HepG2 (cell line): Measurements from ENCODE around the gene NEAT1. TPM values are rescaled to one million over a fixed set of nuclear protein-coding genes. Genes with fewer than 3 reads are reported as not detected.

ENCODE experiments used
- ATAC-seq: fragments of 200-7000 bp; cut with Tn5 transposase; 3 replicates; pipeline ENCODE4 v1.9.1; 2020; ENCODE audit warnings: mild to moderate bottlenecking, moderate library complexity
- BruUV-seq: library from RNA; stranded (reverse); fragments of 400-500 nt; replicated peaks from 2 replicates; lab custom pipeline; 2021; lab: Mats Ljungman, UMichigan
- CTCF ChIA-PET: fragments of 300-600 bp; formaldehyde crosslinking; extraction: SDS; loops from one replicate; lab custom pipeline; 2021; ENCODE audit warnings: low total read pairs, inconsistent platforms, low intra/inter-chr PET ratio; lab: Yijun Ruan, JAX
- POLR2A ChIA-PET: fragments of 350-600 bp; sonication (Branson Sonifier 250); formaldehyde crosslinking; loops from one replicate; lab custom pipeline; 2020; ENCODE audit warnings: antibody characterized with exemption, inconsistent platforms; lab: Yijun Ruan, JAX
- DNase-seq: peaks from one replicate; pipeline ENCODE4 v3.0.0-alpha.2; 2015; ENCODE audit warnings: low spot score
- FAIRE-seq: peaks from 3 replicates; lab custom pipeline; 2011; peaks lifted over from hg19 to GRCh38; lab: Jason Lieb, UNC
- H2AFZ ChIP-seq: one replicate; pipeline ENCODE4 v1.6.1; 2011; ENCODE audit warnings: low read length, inconsistent platforms
- H3K27ac ChIP-seq: fragments of 300-600 bp; 3 replicates; pipeline ENCODE4 v1.8.0; 2011; ENCODE audit warnings: mixed run types, mild to moderate bottlenecking, mixed read lengths, low read length, inconsistent platforms; ENCODE audit not compliant: insufficient read depth; ENCODE audit errors: extremely low read length
- H3K27me3 ChIP-seq, 2 experiments: fragments of 200-600 bp in 1 of 2; 2 replicates in 1 of 2; 3 replicates in 1 of 2; pipeline versions ENCODE4 v1.6.0 to v1.8.0; 2011; ENCODE audit warnings: low read length in 2 of 2, mild to moderate bottlenecking in 2 of 2, moderate library complexity in 2 of 2, inconsistent platforms in 1 of 2; ENCODE audit not compliant: insufficient read depth in 2 of 2, control insufficient read depth in 1 of 2
- H3K36me3 ChIP-seq, 2 experiments: fragments of 200-600 bp in 1 of 2; replicated peaks in 1 of 2; 2 replicates in 1 of 2; 3 replicates in 1 of 2; pipeline versions ENCODE4 v1.5.1 to v1.8.0; 2011; ENCODE audit warnings: low read length in 2 of 2, inconsistent platforms in 1 of 2; ENCODE audit not compliant: insufficient read depth in 2 of 2, control insufficient read depth in 1 of 2
- H3K4me1 ChIP-seq: 2 replicates; pipeline ENCODE4 v1.5.1; 2012; ENCODE audit warnings: low read length, inconsistent platforms; ENCODE audit not compliant: insufficient read depth
- H3K4me2 ChIP-seq: 2 replicates; pipeline ENCODE4 v1.6.0; 2011; ENCODE audit warnings: low read depth, low read length, inconsistent platforms
- H3K4me3 ChIP-seq, 3 experiments: fragments of 200-600 bp in 1 of 3; sonication (generic), shearing (Covaris generic) in 1 of 3; replicated peaks in 1 of 3; 2 replicates each; pipeline ENCODE4 v1.5.1; 2011 to 2016; ENCODE audit warnings: low read length in 3 of 3, inconsistent platforms in 2 of 3, low read depth in 2 of 3, mild to moderate bottlenecking in 2 of 3, control low read depth in 1 of 3, mixed read lengths in 1 of 3; ENCODE audit not compliant: insufficient read depth in 1 of 3
- H3K79me2 ChIP-seq: one replicate; pipeline ENCODE4 v1.6.1; 2011; ENCODE audit warnings: low read length, inconsistent platforms; ENCODE audit not compliant: insufficient read depth
- H3K9ac ChIP-seq: 2 replicates; pipeline ENCODE4 v1.6.0; 2011; ENCODE audit warnings: mild to moderate bottlenecking, low read depth, low read length, inconsistent platforms; ENCODE audit not compliant: insufficient read depth
- H3K9me3 ChIP-seq: 2 replicates; pipeline ENCODE4 v1.5.1; 2012; ENCODE audit warnings: mild to moderate bottlenecking, low read length
- H4K20me1 ChIP-seq: 2 replicates; pipeline ENCODE4 v1.6.0; 2011; ENCODE audit warnings: inconsistent platforms, mild to moderate bottlenecking, low read length, moderate library complexity; ENCODE audit not compliant: insufficient read depth
- AGO2 ChIP-seq: fragments of 200-400 bp; formaldehyde crosslinking; optimal IDR thresholded peaks from 2 replicates; pipeline ENCODE3; 2017; ENCODE audit warnings: mild to moderate bottlenecking, low read depth, low read length, moderate library complexity
- GATA4 ChIP-seq: sonication (generic); IDR thresholded peaks from 2 replicates; pipeline ENCODE4 v1.6.1; 2016; ENCODE audit warnings: antibody characterized with exemption, low read depth, borderline replicate concordance
- MEF2D ChIP-seq: sonication (generic); formaldehyde crosslinking; IDR thresholded peaks from 2 replicates; pipeline ENCODE4 v1.5.1; 2020; ENCODE audit warnings: mild to moderate bottlenecking, missing genetic modification reagents
- NFATC3 ChIP-seq: sonication (generic); formaldehyde crosslinking; IDR thresholded peaks from 2 replicates; pipeline ENCODE4 v1.5.1; 2020; ENCODE audit warnings: mild to moderate bottlenecking, missing genetic modification reagents
- PAF1 ChIP-seq: IDR thresholded peaks from 2 replicates; pipeline ENCODE4 v1.6.1; 2016; ENCODE audit warnings: missing genetic modification reagents, missing compliant biosample characterization
- POLR2G ChIP-seq: fragments of 200-400 bp; formaldehyde crosslinking; IDR thresholded peaks from 2 replicates; pipeline ENCODE4 v1.6.1; 2018; ENCODE audit warnings: mild to moderate bottlenecking, low read depth, low read length, moderate library complexity
- RBM22 ChIP-seq: fragments of 200-400 bp; formaldehyde crosslinking; optimal IDR thresholded peaks from 2 replicates; pipeline ENCODE3; 2017; ENCODE audit warnings: mild to moderate bottlenecking, low read length, moderate library complexity
- REXO4 ChIP-seq: sonication (generic); formaldehyde crosslinking; IDR thresholded peaks from 2 replicates; pipeline ENCODE4 v1.8.0; 2022; ENCODE audit warnings: missing genetic modification reagents, mild to moderate bottlenecking, borderline replicate concordance
- SATB2 ChIP-seq: sonication (generic); formaldehyde crosslinking; IDR thresholded peaks from 2 replicates; pipeline ENCODE4 v1.5.0; 2020; ENCODE audit warnings: missing genetic modification reagents
- SMARCE1 ChIP-seq: fragments of 450-650 bp; IDR thresholded peaks from 2 replicates; pipeline ENCODE4 v1.6.1; 2017; ENCODE audit warnings: borderline replicate concordance
- SNRNP70 ChIP-seq: fragments of 200-400 bp; formaldehyde crosslinking; IDR thresholded peaks from 2 replicates; pipeline ENCODE4 v1.6.1; 2017; ENCODE audit warnings: mild to moderate bottlenecking, low read depth, low read length, moderate library complexity
- SP140L ChIP-seq: sonication (generic); formaldehyde crosslinking; IDR thresholded peaks from 2 replicates; pipeline ENCODE4 v1.4.0; 2020; ENCODE audit warnings: missing genetic modification reagents, borderline replicate concordance
- SRSF9 ChIP-seq: fragments of 200-400 bp; formaldehyde crosslinking; IDR thresholded peaks from 2 replicates; pipeline ENCODE4 v1.6.1; 2018; ENCODE audit warnings: borderline replicate concordance, mild to moderate bottlenecking, low read depth, low read length; ENCODE audit not compliant: insufficient read depth, poor library complexity, severe bottlenecking
- TAF1 ChIP-seq: sonication (generic); formaldehyde crosslinking; IDR thresholded peaks from 2 replicates; pipeline ENCODE4 v1.4.0; 2020; ENCODE audit warnings: missing genetic modification reagents
- ZNF567 ChIP-seq: sonication (generic); formaldehyde crosslinking; IDR thresholded peaks from 2 replicates; pipeline ENCODE4 v1.8.1; 2023; ENCODE audit warnings: mild to moderate bottlenecking, missing genetic modification reagents, borderline replicate concordance
- ZNF616 ChIP-seq: sonication (generic); formaldehyde crosslinking; IDR thresholded peaks from 2 replicates; pipeline ENCODE4 v1.5.0; 2020; ENCODE audit warnings: low read depth, mild to moderate bottlenecking, missing genetic modification reagents
- WGBS: methylation state at CpG from one replicate; pipeline ENCODE4 v1.1.6; 2017; ENCODE audit warnings: low lambda C conversion rate; 5-methylcytosine and 5-hydroxymethylcytosine counted together
- in situ Hi-C: cut with HindIII; loops from 2 replicates; pipeline ENCODE4 v1.10.0; 2017; ENCODE audit warnings: low pct_unique_long_range_greater_than_20kb; ENCODE audit not compliant: extremely low pct_ligation_motif_present
- intact Hi-C: fragments of 100-400 bp; cut with micrococcal nuclease; formaldehyde crosslinking; loops from one replicate; pipeline ENCODE4 v1.10.0; 2022; ENCODE audit not compliant: unreplicated experiment
- polyA plus RNA-seq, 8 experiments: library from polyadenylated mRNA; depleted of rRNA in 3 of 8; stranded (reverse) in 7 of 8; unstranded in 1 of 8; fragments of >200 nt; fragmentation: Illumina TruSeq in 4 of 8; extraction: Trizol in 4 of 8; gene quantifications; 2 replicates each; pipeline versions ENCODE4 v1.2.1 to v1.2.3, GENCODE V29; 2011 to 2016; ENCODE audit warnings: low read depth in 4 of 8, missing spikeins in 1 of 8, mixed read lengths in 1 of 8; ENCODE audit not compliant: insufficient read depth in 1 of 8
- total RNA-seq, 5 experiments: library from RNA; depleted of rRNA; stranded (reverse); fragments of >200 nt; fragmentation: Illumina TruSeq; extraction: Trizol; gene quantifications; 2 replicates each; pipeline ENCODE4 v1.2.3, GENCODE V29; 2016; ENCODE audit warnings: low read depth in 1 of 5
- TF ChIP-seq, protein P1 (sequence below): sonication (generic); formaldehyde crosslinking; IDR thresholded peaks from 2 replicates; pipeline ENCODE4 v1.8.0; 2022; ENCODE audit warnings: mild to moderate bottlenecking, missing genetic modification reagents, moderate library complexity
- TF ChIP-seq, protein P2 (sequence below): sonication (generic); formaldehyde crosslinking; IDR thresholded peaks from 2 replicates; pipeline ENCODE4 v1.8.0; 2022; ENCODE audit warnings: mild to moderate bottlenecking, missing genetic modification reagents, borderline replicate concordance
- TF ChIP-seq, protein P3 (sequence below): sonication (generic); formaldehyde crosslinking; IDR thresholded peaks from 2 replicates; pipeline ENCODE4 v1.4.0; 2020; ENCODE audit warnings: mild to moderate bottlenecking, missing genetic modification reagents

Gene NEAT1
- total and polyA plus RNA-seq, 2 of the 13 experiments (the other 11 are each of a cell fraction or from before 2014, with no cell fraction given): 20.5 to 41.2 TPM

DNA sequence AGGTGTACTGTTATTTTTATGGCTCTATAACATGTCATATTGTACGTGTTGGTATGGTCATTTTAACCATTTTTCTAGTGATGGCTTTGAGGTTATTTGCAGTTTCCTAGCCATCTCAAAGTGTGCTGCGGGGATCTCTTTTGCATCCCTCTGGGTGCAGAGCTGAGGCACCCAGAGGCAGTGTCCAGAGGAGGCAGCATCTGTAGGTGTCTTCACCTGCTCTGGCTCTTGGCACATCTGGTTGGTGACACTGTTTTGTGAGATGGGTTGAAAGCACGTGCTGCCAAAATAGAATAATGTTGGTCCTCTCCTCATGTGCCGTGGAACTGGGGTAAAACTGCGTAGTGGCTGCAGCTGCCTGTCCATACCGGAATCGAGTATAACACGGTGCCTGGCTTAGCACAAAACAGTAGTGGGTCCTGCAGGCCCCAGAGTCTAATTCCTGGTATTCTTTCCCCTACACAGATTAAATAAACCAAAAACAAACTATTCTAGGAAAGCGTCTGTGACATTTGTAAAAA lies 12.9 kb downstream of the NEAT1 start (continued):
- TF ChIP-seq, protein P1, sequence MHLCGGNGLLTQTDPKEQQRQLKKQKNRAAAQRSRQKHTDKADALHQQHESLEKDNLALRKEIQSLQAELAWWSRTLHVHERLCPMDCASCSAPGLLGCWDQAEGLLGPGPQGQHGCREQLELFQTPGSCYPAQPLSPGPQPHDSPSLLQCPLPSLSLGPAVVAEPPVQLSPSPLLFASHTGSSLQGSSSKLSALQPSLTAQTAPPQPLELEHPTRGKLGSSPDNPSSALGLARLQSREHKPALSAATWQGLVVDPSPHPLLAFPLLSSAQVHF: no peak
- TF ChIP-seq RBM22 (peak; percentile 93), GATA4 (0 out of 2 replicates have a peak, but pooled peaks have one; percentile 16), PAF1 (CRISPR knock-in tag) (peak; percentile 60; the same call in 1 of the 2 replicates)
- TF ChIP-seq, all 625 proteins: peak for 7

DNA sequence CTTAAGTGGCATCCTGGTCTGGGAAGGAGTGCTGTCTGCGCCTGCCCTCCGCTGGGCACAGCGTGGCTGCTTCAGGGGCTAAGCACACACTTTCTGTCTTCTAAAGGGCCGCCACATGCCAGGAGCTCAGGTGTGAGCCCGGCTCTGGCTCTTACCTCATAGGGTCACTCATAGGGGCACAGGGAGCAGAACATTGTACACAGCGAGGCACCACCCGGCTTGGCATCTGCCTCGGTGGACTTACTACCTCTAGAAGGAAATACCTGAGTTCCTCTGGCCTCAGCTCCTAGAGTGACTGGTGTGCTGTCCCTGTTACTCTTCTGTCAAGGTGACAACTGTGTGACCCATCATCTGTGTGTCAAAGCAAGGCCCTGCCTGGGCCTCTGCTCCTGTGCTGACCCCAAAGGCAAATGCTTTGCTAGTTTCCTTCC lies 13.4 kb downstream of the NEAT1 start:
- Histone ChIP-seq H3K4me3 (no peak overlapping the region; a peak in 1 of 6 replicates), H4K20me1 (peaks cover 99% of the 10 kb centered on the region), H3K4me1 (peaks cover 87% of the 10 kb centered on the region)
- TF ChIP-seq TAF1 (CRISPR knock-in tag) (no peak), POLR2G (peak; percentile 50; the same call in 1 of the 2 replicates), NFATC3 (CRISPR knock-in tag) (no peak), ZNF567 (CRISPR knock-in tag) (no peak), SNRNP70 (no peak), AGO2 (peak; percentile 93), MEF2D (CRISPR knock-in tag) (no peak), SATB2 (CRISPR knock-in tag) (no peak), PAF1 (CRISPR knock-in tag) (0 out of 2 replicates have a peak, but pooled peaks have one; percentile 13), REXO4 (no peak), SRSF9 (no peak), SP140L (CRISPR knock-in tag) (no peak), ZNF616 (no peak), SMARCE1 (no peak)
- TF ChIP-seq, protein P2, sequence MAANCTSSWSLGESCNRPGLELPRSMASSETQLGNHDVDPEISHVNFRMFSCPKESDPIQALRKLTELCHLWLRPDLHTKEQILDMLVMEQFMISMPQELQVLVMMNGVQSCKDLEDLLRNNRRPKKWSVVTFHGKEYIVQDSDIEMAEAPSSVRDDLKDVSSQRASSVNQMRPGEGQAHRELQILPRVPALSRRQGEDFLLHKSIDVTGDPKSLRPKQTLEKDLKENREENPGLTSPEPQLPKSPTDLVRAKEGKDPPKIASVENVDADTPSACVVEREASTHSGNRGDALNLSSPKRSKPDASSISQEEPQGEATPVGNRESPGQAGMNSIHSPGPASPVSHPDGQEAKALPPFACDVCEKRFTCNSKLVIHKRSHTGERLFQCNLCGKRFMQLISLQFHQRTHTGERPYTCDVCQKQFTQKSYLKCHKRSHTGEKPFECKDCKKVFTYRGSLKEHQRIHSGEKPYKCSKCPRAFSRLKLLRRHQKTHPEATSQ: no peak
- TF ChIP-seq, protein P3, sequence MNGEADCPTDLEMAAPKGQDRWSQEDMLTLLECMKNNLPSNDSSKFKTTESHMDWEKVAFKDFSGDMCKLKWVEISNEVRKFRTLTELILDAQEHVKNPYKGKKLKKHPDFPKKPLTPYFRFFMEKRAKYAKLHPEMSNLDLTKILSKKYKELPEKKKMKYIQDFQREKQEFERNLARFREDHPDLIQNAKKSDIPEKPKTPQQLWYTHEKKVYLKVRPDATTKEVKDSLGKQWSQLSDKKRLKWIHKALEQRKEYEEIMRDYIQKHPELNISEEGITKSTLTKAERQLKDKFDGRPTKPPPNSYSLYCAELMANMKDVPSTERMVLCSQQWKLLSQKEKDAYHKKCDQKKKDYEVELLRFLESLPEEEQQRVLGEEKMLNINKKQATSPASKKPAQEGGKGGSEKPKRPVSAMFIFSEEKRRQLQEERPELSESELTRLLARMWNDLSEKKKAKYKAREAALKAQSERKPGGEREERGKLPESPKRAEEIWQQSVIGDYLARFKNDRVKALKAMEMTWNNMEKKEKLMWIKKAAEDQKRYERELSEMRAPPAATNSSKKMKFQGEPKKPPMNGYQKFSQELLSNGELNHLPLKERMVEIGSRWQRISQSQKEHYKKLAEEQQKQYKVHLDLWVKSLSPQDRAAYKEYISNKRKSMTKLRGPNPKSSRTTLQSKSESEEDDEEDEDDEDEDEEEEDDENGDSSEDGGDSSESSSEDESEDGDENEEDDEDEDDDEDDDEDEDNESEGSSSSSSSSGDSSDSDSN: 0 out of 2 replicates have a peak, but pooled peaks have one; percentile 17

More for the DNA sequence above, 13.4 kb downstream of the NEAT1 start:
- Histone ChIP-seq H3K9me3 (no peaks in the 10 kb centered on the region), H3K27me3 (no peaks in the 10 kb centered on the region), H3K79me2 (peaks cover 49% of the 10 kb centered on the region), H3K27ac (peak overlapping the region; percentile 12), H3K9ac (no peak overlapping the region), H2AFZ (no peak overlapping the region), H3K4me2 (no peak overlapping the region), H3K36me3 (peaks cover 8 to 44% of the 10 kb centered on the region in 2 experiments; a peak in 4 of 5 replicates)
- CTCF ChIA-PET: no interaction called here
- POLR2A ChIA-PET: interaction anchor here (0.6 to 4.9 kb wide), 11 partner anchors 12 to 76 kb away, joined by 3 to 38 read pairs (median 3); partner anchors contain the start of gene NEAT1
- WGBS: 91% methylated on average over 8 of the region's 8 CpGs
- BruUV-seq: no TSS peak
- in situ Hi-C loops (no loop called here), intact Hi-C loops (no loop called here)
- peak; percentile 37 for ATAC-seq
- DNase-seq: no peak
- no peak for FAIRE-seq
